HCT116 (cell line): ENCODE results near the gene ERG. TPM values are rescaled to one million over a fixed set of nuclear protein-coding genes. Genes with fewer than 3 reads are reported as not detected.

ENCODE experiments used
- ATAC-seq: fragments of 200-7000 bp; cut with Tn5 transposase; 2 replicates; pipeline ENCODE4 v1.9.1; 2020; ENCODE audit warnings: mild to moderate bottlenecking, moderate library complexity
- BruUV-seq: library from RNA; stranded (reverse); fragments of 400-500 nt; replicated peaks from 2 replicates; lab custom pipeline; 2021; lab: Mats Ljungman, UMichigan
- CTCF ChIA-PET: fragments of 300-600 bp; sonication (Branson Sonifier 250); formaldehyde crosslinking; loops from one replicate; lab custom pipeline; 2021; ENCODE audit warnings: antibody characterized with exemption; lab: Charles Lee
- POLR2A ChIA-PET: fragments of 300-600, 350-600 bp; sonication (Branson Sonifier 250); formaldehyde crosslinking; loops from one replicate; lab custom pipeline; 2021; ENCODE audit warnings: antibody characterized with exemption; lab: Charles Lee
- RAD21 ChIA-PET, 2 experiments: fragments of 300-600 bp; sonication (Branson Sonifier 250); formaldehyde crosslinking; loops; one replicate each; lab custom pipeline; 2023; ENCODE audit warnings: low total read pairs in 2 of 2; ENCODE audit not compliant: uncharacterized antibody in 2 of 2, unreplicated experiment in 2 of 2, low non-redundant PET in 1 of 2; lab: Charles Lee
- DNase-seq: peaks from one replicate; pipeline ENCODE4 v3.0.0-alpha.2; 2010; ENCODE audit warnings: low read depth, low spot score
- H2AFZ ChIP-seq: fragments of 200-600 bp; shearing (Covaris generic), sonication (generic); 2 replicates; pipeline ENCODE4 v1.6.1; 2017; ENCODE audit warnings: low read depth, mixed run types, mixed read lengths, antibody characterized with exemption, low read length; ENCODE audit not compliant: poor library complexity, severe bottlenecking
- H3K27ac ChIP-seq: 2 replicates; pipeline ENCODE4 v1.5.1; 2012; ENCODE audit warnings: low read depth, low read length
- H3K27me3 ChIP-seq: fragments of 200-600 bp; sonication (generic); 2 replicates; pipeline ENCODE4 v1.6.1; 2016; ENCODE audit warnings: mixed run types, low read length, mixed read lengths; ENCODE audit not compliant: insufficient read depth
- H3K36me3 ChIP-seq, 2 experiments: fragments of 200-500 bp in 1 of 2; fragments of 200-600 bp in 1 of 2; sonication (Bioruptor generic) in 1 of 2; sonication (generic) in 1 of 2; 2 replicates each; pipeline versions ENCODE4 v1.5.1 to v1.6.1; 2014 to 2016; ENCODE audit warnings: low read length in 2 of 2, inconsistent platforms in 1 of 2, mixed read lengths in 1 of 2, mixed run types in 1 of 2; ENCODE audit not compliant: insufficient read depth in 2 of 2, control insufficient read depth in 1 of 2
- H3K4me1 ChIP-seq, 2 experiments: fragments of 200-600 bp in 1 of 2; sonication (generic) in 1 of 2; 2 replicates each; pipeline versions ENCODE4 v1.5.1 to v1.6.1; 2012 to 2017; ENCODE audit warnings: low read length in 2 of 2, inconsistent platforms in 1 of 2, mild to moderate bottlenecking in 1 of 2, mixed read lengths in 1 of 2, mixed run types in 1 of 2, moderate library complexity in 1 of 2; ENCODE audit not compliant: insufficient read depth in 2 of 2, control insufficient read depth in 1 of 2
- H3K4me2 ChIP-seq: fragments of 200-600 bp; sonication (generic); 2 replicates; pipeline ENCODE4 v1.6.1; 2017; ENCODE audit warnings: mixed run types, low read length, mixed read lengths
- H3K4me3 ChIP-seq, 2 experiments: fragments of 200-600 bp in 1 of 2; sonication (generic) in 1 of 2; replicated peaks in 1 of 2; 2 replicates each; pipeline ENCODE4 v1.5.1; 2011 to 2016; ENCODE audit warnings: low read length in 2 of 2, control low read depth in 1 of 2, low read depth in 1 of 2, mild to moderate bottlenecking in 1 of 2, mixed read lengths in 1 of 2, mixed run types in 1 of 2
- H3K79me2 ChIP-seq: fragments of 200-600 bp; sonication (generic); 2 replicates; pipeline ENCODE4 v1.6.1; 2017; ENCODE audit warnings: mild to moderate bottlenecking, mixed run types, low read length, moderate library complexity, mixed read lengths; ENCODE audit not compliant: insufficient read depth
- H3K9ac ChIP-seq: fragments of 200-600 bp; sonication (generic); 2 replicates; pipeline ENCODE4 v1.6.1; 2016; ENCODE audit warnings: low read length, mixed read lengths
- H3K9me2 ChIP-seq: fragments of 200-600 bp; sonication (generic), shearing (Covaris generic); 2 replicates; pipeline ENCODE4 v1.6.1; 2017; ENCODE audit warnings: mixed run types, mild to moderate bottlenecking, moderate library complexity; ENCODE audit not compliant: insufficient read depth
- H3K9me3 ChIP-seq, 2 experiments: fragments of 200-500 bp in 1 of 2; fragments of 200-600 bp in 1 of 2; sonication (Bioruptor generic) in 1 of 2; sonication (generic) in 1 of 2; 2 replicates each; pipeline ENCODE4 v1.6.1; 2014 to 2017; ENCODE audit warnings: low read length in 2 of 2, mixed read lengths in 2 of 2, inconsistent platforms in 1 of 2, low read depth in 1 of 2, mild to moderate bottlenecking in 1 of 2, mixed run types in 1 of 2, moderate library complexity in 1 of 2; ENCODE audit not compliant: control insufficient read depth in 1 of 2, insufficient read depth in 1 of 2
- H4K20me1 ChIP-seq: fragments of 200-600 bp; sonication (generic), shearing (Covaris generic); 2 replicates; pipeline ENCODE4 v1.6.1; 2017; ENCODE audit warnings: mixed run types, mild to moderate bottlenecking, moderate library complexity; ENCODE audit not compliant: insufficient read depth
- POLR2A ChIP-seq: IDR thresholded peaks from 2 replicates; pipeline ENCODE4 v1.7.0; 2011; ENCODE audit warnings: borderline replicate concordance; ENCODE audit not compliant: insufficient read depth, insufficient read length; ENCODE audit errors: extremely low read depth
- ZFX ChIP-seq: fragments of 450-650 bp; IDR thresholded peaks from 2 replicates; pipeline ENCODE4 v1.6.1; 2017
- ZNF274 ChIP-seq: fragments of 200-500 bp; sonication (Bioruptor generic); IDR thresholded peaks from 2 replicates; pipeline ENCODE4 v1.6.1; 2014; ENCODE audit warnings: mild to moderate bottlenecking, low read depth, low read length, inconsistent platforms
- intact Hi-C: fragments of 100-400 bp; cut with micrococcal nuclease; formaldehyde crosslinking; loops from 2 replicates; pipeline ENCODE4 v1.10.0; 2022
- total RNA-seq: library from RNA; stranded (reverse); gene quantifications from one replicate; pipeline ENCODE4 v1.2.1, GENCODE V29; 2021; ENCODE audit not compliant: unreplicated experiment
- TF ChIP-seq, protein P1 (sequence below): IDR thresholded peaks from 2 replicates; pipeline ENCODE4 v1.6.1; 2012; ENCODE audit warnings: low read depth
- TF ChIP-seq, protein P2 (sequence below): IDR thresholded peaks from 2 replicates; pipeline ENCODE4 v1.6.1; 2012

The ERG gene
- total RNA-seq, 1 experiment from 2014 or later: 0.17 TPM

GRCh38 chr21:38525454-38525853, 27.2 kb upstream of the ERG start:
- Histone ChIP-seq H3K4me2 (no peak overlapping the region), H3K36me3 (no peaks in the 10 kb centered on the region)
- intact Hi-C loops: no loop called here
- TF ChIP-seq ZNF274 (no peak), POLR2A (no peak), ZFX (no peak)
- TF ChIP-seq, protein P1, sequence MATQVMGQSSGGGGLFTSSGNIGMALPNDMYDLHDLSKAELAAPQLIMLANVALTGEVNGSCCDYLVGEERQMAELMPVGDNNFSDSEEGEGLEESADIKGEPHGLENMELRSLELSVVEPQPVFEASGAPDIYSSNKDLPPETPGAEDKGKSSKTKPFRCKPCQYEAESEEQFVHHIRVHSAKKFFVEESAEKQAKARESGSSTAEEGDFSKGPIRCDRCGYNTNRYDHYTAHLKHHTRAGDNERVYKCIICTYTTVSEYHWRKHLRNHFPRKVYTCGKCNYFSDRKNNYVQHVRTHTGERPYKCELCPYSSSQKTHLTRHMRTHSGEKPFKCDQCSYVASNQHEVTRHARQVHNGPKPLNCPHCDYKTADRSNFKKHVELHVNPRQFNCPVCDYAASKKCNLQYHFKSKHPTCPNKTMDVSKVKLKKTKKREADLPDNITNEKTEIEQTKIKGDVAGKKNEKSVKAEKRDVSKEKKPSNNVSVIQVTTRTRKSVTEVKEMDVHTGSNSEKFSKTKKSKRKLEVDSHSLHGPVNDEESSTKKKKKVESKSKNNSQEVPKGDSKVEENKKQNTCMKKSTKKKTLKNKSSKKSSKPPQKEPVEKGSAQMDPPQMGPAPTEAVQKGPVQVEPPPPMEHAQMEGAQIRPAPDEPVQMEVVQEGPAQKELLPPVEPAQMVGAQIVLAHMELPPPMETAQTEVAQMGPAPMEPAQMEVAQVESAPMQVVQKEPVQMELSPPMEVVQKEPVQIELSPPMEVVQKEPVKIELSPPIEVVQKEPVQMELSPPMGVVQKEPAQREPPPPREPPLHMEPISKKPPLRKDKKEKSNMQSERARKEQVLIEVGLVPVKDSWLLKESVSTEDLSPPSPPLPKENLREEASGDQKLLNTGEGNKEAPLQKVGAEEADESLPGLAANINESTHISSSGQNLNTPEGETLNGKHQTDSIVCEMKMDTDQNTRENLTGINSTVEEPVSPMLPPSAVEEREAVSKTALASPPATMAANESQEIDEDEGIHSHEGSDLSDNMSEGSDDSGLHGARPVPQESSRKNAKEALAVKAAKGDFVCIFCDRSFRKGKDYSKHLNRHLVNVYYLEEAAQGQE: no peak
- TF ChIP-seq, protein P2, sequence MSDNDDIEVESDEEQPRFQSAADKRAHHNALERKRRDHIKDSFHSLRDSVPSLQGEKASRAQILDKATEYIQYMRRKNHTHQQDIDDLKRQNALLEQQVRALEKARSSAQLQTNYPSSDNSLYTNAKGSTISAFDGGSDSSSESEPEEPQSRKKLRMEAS: no peak
- TF ChIP-seq, all 23 proteins: peak for 0
- H3K9me2 ChIP-seq: no peaks in the 10 kb centered on the region
- POLR2A ChIA-PET: no interaction called here
- peaks cover 44% of the 10 kb centered on the region for H3K27me3 ChIP-seq
- ATAC-seq (no peak), DNase-seq (no peak)
- no peaks in the 10 kb centered on the region for H4K20me1 ChIP-seq
- no peak overlapping the region for H3K4me3 ChIP-seq
- no peaks in the 10 kb centered on the region for H3K9me3 ChIP-seq
- RAD21 ChIA-PET: no interaction called here
- H3K27ac ChIP-seq: no peak overlapping the region
- CTCF ChIA-PET: no interaction called here
- no peaks in the 10 kb centered on the region for H3K4me1 ChIP-seq
- no peak overlapping the region for H2AFZ ChIP-seq
- BruUV-seq: no TSS peak
- no peaks in the 10 kb centered on the region for H3K79me2 ChIP-seq
- H3K9ac ChIP-seq: no peak overlapping the region
